ENCODE data around the gene MYL7. TPM values are rescaled to one million over a fixed set of nuclear protein-coding genes. Genes with fewer than 3 reads are reported as not detected.

MYL7 gene
- total and polyA plus RNA-seq, 3 experiments from 2014 or later, result not detected

DNA sequence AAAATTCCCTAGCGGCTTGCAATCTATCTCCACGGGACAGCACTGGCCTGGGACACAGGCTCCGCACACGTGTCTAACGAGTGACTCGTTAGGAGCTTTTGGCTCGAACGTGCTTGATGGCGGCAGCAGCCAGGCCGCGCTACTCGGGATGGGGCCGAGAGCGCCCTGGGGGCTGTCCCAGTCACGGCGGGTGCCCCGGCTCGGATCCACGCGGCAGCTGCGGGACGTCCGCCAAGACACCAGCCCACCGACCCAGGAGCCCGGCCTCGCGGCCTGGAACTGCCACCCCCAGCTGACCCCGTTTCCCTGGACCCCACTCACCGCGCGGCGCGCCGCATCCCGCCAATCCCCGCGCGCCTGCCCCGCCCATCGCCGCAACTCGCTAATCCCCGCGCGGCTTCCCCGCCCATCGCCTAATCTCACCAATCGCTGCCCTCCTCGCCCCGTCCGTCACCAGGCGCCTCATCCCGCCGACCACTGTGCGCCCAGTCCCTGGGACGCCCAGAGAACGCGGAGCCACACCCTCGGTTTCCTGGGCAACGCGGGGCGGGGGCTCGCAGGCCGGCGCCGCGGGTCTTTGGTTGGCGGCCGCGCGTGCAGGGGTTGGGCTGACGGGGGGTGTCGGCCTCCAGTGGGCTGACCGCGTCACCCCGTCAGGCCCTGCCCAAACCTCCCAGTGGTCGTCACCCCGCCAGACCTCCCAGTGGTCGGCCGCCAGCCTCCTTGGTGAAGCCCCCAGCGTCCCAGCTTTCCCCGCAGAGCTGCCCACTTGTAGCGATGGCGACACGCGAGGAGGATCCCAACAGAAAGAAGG lies 17.7 kb downstream of the MYL7 start, which contains the start of gene POLD2:
Gene POLD2 (minus strand): TSS at position 359 of the 814 bp plus-strand sequence. CDS start 1,495 bp downstream, outside the sequence.
- H3K27ac ChIP-seq (ENCODE audit: low read depth, low read length), result peak within 1 kb of the TSS; percentile 83
- ChIA-PET CTCF (interaction anchor here (0.7 to 1.1 kb wide), 4 partner anchors 12 to 104 kb away, joined by 3 read pairs; no protein-coding TSS in a partner anchor), POLR2A (interaction anchor here (1.1 to 2.0 kb wide), 2 partner anchors 42 to 78 kb away, joined by 3 to 6 read pairs; no protein-coding TSS in a partner anchor)
- Mint-ChIP-seq H3K9me3 (no peaks in the 10 kb centered on the region), H3K27ac (peak within 1 kb of the TSS; percentile 78 to 99 (median 90)), H3K36me3 (peaks cover 0 to 35% (median 4%) of the 10 kb centered on the region in 3 donors), H3K4me3 (peak within 1 kb of the TSS; percentile 87 to 96 (median 92)), H3K4me1 (peaks cover 20 to 52% (median 28%) of the 10 kb centered on the region in 3 donors), H3K27me3 (no peaks in the 10 kb centered on the region)
- H3K4me1 ChIP-seq (ENCODE audit: insufficient read depth, low read length), result peaks cover 15% of the 10 kb centered on the region
- peak; percentile 96 to 98 (median 96) for DNase-seq
- peak within 1 kb of the TSS; percentile 93 for H3K4me3 ChIP-seq (ENCODE audit: low read length)
- H3K9me3 ChIP-seq (ENCODE audit: low read length), result no peaks in the 10 kb centered on the region
- H3K27me3 ChIP-seq (ENCODE audit: insufficient read depth, low read length, poor library complexity, severe bottlenecking), result no peaks in the 10 kb centered on the region
- no peaks in the 10 kb centered on the region for H3K36me3 ChIP-seq (ENCODE audit: insufficient read depth, low read length)

DNA sequence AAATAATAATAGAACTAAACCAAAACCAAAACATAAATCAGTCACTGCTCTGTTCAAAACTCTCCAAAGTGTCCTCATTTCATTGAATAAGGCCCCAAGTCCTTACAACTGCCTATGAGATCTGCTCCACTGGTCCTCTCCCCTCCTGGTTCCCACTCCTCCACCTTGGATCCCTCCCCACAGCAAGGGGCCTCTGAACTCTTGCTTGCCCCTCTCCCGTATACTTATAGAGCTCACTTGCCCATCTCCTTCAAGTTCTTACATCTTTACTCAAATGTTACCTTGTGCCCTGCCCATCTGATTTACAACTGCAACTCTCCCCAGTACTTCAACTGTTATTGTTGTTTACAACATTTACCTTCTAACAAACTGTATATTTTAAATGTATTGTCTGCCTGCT lies 18.6 kb downstream of the MYL7 start:
- Histone ChIP-seq H3K4me3 (ENCODE audit: low read length) (peak overlapping the region; percentile 93), H3K27ac (ENCODE audit: low read depth, low read length) (peak overlapping the region; percentile 83), H3K4me1 (ENCODE audit: insufficient read depth, low read length) (peaks cover 15% of the 10 kb centered on the region), H3K27me3 (ENCODE audit: insufficient read depth, low read length, poor library complexity, severe bottlenecking) (no peaks in the 10 kb centered on the region), H3K36me3 (ENCODE audit: insufficient read depth, low read length) (no peaks in the 10 kb centered on the region), H3K9me3 (ENCODE audit: low read length) (no peaks in the 10 kb centered on the region)
- no peaks in the 10 kb centered on the region for H3K27me3 Mint-ChIP-seq
- DNase-seq, result no peak
- H3K9me3 Mint-ChIP-seq, result no peaks in the 10 kb centered on the region
- H3K27ac Mint-ChIP-seq, result peak overlapping the region in 7 of 8 donors; percentile 73 to 99 (median 86)
- peak overlapping the region; percentile 87 to 96 (median 92) for H3K4me3 Mint-ChIP-seq
- CTCF ChIA-PET, result interaction anchor here (0.8 to 1.0 kb wide), 3 partner anchors 29 to 41 kb away, joined by 3 read pairs; no protein-coding TSS in a partner anchor
- POLR2A ChIA-PET, result interaction anchor here (1.1 to 2.0 kb wide), 2 partner anchors 41 to 79 kb away, joined by 3 to 6 read pairs; no protein-coding TSS in a partner anchor
- peaks cover 20 to 56% (median 28%) of the 10 kb centered on the region in 3 donors for H3K4me1 Mint-ChIP-seq
- H3K36me3 Mint-ChIP-seq, result peaks cover 0 to 43% (median 2%) of the 10 kb centered on the region in 3 donors

DNA sequence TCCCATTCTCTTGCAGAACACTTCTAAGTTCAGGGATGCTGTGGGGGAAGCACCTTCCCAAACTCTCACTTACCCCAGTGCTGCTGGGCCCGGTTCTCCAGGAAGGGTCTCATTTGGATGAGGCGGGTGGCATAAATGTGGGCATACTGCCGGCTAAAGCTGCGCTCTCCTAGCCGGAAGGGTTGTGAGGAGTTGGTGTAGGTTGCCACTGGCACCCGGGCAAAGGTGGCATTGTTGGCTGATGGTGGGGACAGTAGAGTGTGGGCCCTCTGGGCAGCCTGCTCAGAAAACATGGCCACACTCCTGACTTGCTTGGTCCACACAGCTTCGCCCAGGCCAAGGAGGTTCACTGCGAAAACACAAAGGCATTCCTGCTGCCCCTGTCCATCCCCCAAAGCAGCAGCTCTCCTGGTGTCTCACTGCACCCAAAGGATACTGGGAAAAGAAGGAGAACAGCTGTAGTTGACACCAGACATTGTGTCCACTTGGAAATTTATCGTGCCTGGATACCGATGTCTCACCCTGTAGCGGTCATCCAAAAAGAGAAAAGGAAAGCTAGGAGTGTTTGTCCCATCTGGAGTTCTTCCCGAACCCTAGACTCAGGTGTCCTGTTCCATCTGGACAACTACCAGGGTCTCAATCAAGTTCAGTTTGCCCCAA lies 19.2 kb downstream of the MYL7 start:
- Histone ChIP-seq H3K27me3 (ENCODE audit: insufficient read depth, low read length, poor library complexity, severe bottlenecking) (no peaks in the 10 kb centered on the region), H3K9me3 (ENCODE audit: low read length) (no peaks in the 10 kb centered on the region), H3K4me1 (ENCODE audit: insufficient read depth, low read length) (peaks cover 15% of the 10 kb centered on the region), H3K27ac (ENCODE audit: low read depth, low read length) (no peak overlapping the region), H3K36me3 (ENCODE audit: insufficient read depth, low read length) (no peaks in the 10 kb centered on the region), H3K4me3 (ENCODE audit: low read length) (peak overlapping the region; percentile 6)
- ChIA-PET POLR2A (interaction anchor here (2.0 kb wide), 1 partner anchor 41 kb away, joined by 6 read pairs; no protein-coding TSS in a partner anchor), CTCF (interaction anchor here (1.0 kb wide), 1 partner anchor 40 kb away, joined by 3 read pairs; no protein-coding TSS in a partner anchor)
- H3K36me3 Mint-ChIP-seq, result peaks cover 0 to 50% (median 2%) of the 10 kb centered on the region in 3 donors
- no peaks in the 10 kb centered on the region for H3K27me3 Mint-ChIP-seq
- peak overlapping the region in 3 of 8 donors; percentile 7 to 88 (median 86) for H3K27ac Mint-ChIP-seq
- DNase-seq, result no peak
- H3K4me3 Mint-ChIP-seq, result peak overlapping the region in 4 of 7 donors; percentile 1 to 96 (median 94)
- no peaks in the 10 kb centered on the region for H3K9me3 Mint-ChIP-seq
- peaks cover 20 to 56% (median 28%) of the 10 kb centered on the region in 3 donors for H3K4me1 Mint-ChIP-seq

DNA sequence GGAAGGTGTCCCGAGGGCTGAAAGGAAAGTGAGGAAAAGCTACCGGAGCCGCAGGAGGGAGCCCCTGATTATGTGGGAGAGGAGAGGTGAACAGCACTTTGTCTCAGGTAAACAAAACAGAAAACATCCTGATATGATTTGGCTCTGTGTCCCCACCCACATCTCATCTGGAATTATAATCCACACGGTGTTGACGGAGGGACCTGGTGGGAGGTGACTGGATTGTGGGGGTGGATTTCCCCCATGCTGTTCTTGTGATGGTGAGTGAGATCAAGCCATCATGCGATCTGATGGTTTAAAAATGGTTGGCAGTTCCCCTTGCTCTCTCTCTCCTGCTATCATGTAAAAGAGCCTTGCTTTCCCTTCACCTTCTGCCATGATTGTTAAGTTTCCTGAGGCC lies 20.7 kb downstream of the MYL7 start:
- Histone ChIP-seq H3K27me3 (ENCODE audit: insufficient read depth, low read length, poor library complexity, severe bottlenecking) (no peaks in the 10 kb centered on the region), H3K4me1 (ENCODE audit: insufficient read depth, low read length) (peaks cover 15% of the 10 kb centered on the region), H3K36me3 (ENCODE audit: insufficient read depth, low read length) (no peaks in the 10 kb centered on the region), H3K9me3 (ENCODE audit: low read length) (no peaks in the 10 kb centered on the region), H3K4me3 (ENCODE audit: low read length) (no peak overlapping the region), H3K27ac (ENCODE audit: low read depth, low read length) (no peak overlapping the region)
- peaks cover 0 to 64% (median 4%) of the 10 kb centered on the region in 3 donors for H3K36me3 Mint-ChIP-seq
- no peaks in the 10 kb centered on the region for H3K9me3 Mint-ChIP-seq
- H3K27me3 Mint-ChIP-seq, result no peaks in the 10 kb centered on the region
- peak overlapping the region in 3 of 8 donors; percentile 39 to 73 (median 60) for H3K27ac Mint-ChIP-seq
- ChIA-PET POLR2A (no interaction called here), CTCF (no interaction called here)
- H3K4me1 Mint-ChIP-seq, result peaks cover 20 to 56% (median 28%) of the 10 kb centered on the region in 3 donors
- DNase-seq, result no peak
- H3K4me3 Mint-ChIP-seq, result no peak overlapping the region

DNA sequence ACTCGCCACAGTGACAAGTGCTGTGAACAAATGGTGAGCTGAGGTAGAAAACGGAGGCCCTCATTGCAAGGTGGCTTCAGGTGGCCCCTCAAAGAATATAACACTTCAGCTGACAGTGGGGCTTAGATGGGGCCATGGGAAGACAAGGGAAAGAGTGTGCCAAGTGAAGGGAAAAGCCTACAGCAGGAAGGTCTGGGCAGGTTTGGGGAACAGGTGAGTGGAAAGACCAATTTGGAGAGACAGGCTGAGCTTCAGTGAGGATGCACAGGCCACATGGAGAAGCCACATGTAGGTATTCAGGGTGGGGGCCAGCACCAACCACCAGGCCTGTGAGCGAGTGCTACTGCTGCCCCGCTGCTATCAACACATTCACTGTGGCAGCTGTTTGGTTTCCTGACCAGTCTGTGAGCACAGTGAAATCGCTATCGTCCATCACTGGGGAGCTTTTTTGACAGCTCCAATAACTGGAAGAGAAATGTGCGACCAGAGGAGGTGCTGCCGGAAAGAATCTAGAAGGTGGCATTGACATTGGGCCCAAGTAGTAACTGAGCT lies 21.2 kb downstream of the MYL7 start:
- Mint-ChIP-seq H3K9me3 (no peaks in the 10 kb centered on the region), H3K27me3 (no peaks in the 10 kb centered on the region), H3K27ac (peak overlapping the region in 2 of 8 donors; percentile 52 to 73), H3K4me3 (peak overlapping the region in 1 of 7 donors; percentile 8), H3K4me1 (peaks cover 20 to 56% (median 28%) of the 10 kb centered on the region in 3 donors), H3K36me3 (peaks cover 0 to 69% (median 4%) of the 10 kb centered on the region in 3 donors)
- ChIA-PET CTCF (no interaction called here), POLR2A (no interaction called here)
- no peak overlapping the region for H3K4me3 ChIP-seq (ENCODE audit: low read length)
- H3K4me1 ChIP-seq (ENCODE audit: insufficient read depth, low read length), result peaks cover 15% of the 10 kb centered on the region
- H3K27me3 ChIP-seq (ENCODE audit: insufficient read depth, low read length, poor library complexity, severe bottlenecking), result no peaks in the 10 kb centered on the region
- H3K36me3 ChIP-seq (ENCODE audit: insufficient read depth, low read length), result no peaks in the 10 kb centered on the region
- no peak for DNase-seq
- H3K9me3 ChIP-seq (ENCODE audit: low read length), result no peaks in the 10 kb centered on the region
- no peak overlapping the region for H3K27ac ChIP-seq (ENCODE audit: low read depth, low read length)

DNA sequence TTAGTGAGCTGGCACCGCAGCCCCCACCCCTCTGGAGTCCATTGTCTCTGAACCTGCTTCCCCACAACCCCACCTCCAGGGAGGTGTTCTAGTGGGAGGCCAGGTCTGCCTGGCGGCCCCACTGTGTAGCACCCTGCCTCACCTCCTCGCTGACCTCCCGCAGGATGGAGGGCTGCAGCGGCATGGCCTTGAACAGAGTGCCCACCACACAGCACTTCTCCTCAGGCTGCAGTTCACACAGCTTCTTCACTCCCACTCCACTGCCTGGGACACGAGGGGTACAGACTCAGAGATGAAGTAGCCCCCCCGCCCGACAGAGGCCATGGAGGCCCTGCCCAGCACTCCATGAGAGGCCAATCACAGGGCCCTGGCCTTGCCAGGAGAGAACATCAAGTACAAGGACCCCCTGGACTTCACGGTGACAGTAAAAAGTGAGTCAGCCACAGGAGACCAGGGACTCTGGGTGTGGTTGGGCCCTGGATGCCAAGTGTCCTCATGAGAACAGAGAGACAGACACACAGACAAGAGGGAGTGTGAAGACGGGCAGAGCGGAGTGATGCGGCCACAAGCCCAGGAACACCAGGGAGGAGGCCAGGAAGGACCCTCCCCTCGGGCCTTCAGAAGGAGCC lies 23.2 kb downstream of the MYL7 start:
- Histone ChIP-seq H3K27ac (ENCODE audit: low read depth, low read length) (no peak overlapping the region), H3K36me3 (ENCODE audit: insufficient read depth, low read length) (peaks cover 4% of the 10 kb centered on the region), H3K4me1 (ENCODE audit: insufficient read depth, low read length) (peaks cover 9% of the 10 kb centered on the region), H3K27me3 (ENCODE audit: insufficient read depth, low read length, poor library complexity, severe bottlenecking) (no peaks in the 10 kb centered on the region), H3K4me3 (ENCODE audit: low read length) (no peak overlapping the region), H3K9me3 (ENCODE audit: low read length) (no peaks in the 10 kb centered on the region)
- Mint-ChIP-seq H3K4me3 (no peak overlapping the region), H3K36me3 (peaks cover 0 to 75% (median 6%) of the 10 kb centered on the region in 3 donors), H3K9me3 (no peaks in the 10 kb centered on the region), H3K27me3 (no peaks in the 10 kb centered on the region), H3K4me1 (peaks cover 16 to 43% (median 21%) of the 10 kb centered on the region in 3 donors), H3K27ac (peak overlapping the region in 1 of 8 donors; percentile 66)
- no peak for DNase-seq
- POLR2A ChIA-PET, result no interaction called here
- CTCF ChIA-PET, result no interaction called here

DNA sequence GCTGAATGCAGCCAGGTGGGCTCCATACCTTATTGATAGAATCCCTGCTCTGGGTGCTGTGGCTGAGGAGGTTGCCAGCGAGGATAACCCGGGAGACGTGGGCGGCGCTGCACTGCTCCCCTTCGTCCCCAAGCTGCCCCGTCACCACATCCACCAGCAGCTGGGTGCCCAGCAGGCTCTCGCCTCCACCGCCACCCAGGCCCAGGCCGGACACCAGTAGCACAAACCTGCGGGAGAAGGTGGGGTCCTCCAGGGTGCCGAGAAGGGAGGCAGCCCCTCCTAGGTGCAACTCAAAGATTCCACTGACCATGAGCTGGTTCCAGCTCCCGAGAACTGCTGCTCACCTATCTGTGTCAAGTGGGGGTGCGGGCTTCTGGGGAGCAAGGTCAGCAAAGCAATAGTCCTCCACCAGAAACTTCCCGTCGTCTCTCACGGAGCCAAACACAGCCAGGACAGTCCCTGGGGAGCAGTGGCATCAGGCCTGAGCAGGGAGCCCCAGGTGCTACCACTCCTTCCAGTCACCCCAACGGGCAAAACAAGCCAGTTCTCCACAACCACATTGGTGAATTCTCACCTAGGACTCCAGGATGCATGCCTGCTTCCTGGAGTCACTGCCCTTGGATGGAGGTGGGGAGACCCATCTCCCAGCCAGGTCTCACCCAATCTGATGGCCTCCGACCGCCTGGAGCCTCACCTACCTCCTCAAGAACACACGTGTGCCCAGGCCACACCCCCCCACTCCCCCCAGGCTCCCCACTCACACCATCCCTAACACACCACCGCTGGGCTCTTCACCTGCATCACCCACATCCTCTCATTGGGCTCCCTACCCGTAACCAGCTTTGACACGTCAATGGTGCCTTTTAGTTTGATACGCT lies 24.1 kb downstream of the MYL7 start:
- no peak for DNase-seq
- Histone ChIP-seq H3K36me3 (ENCODE audit: insufficient read depth, low read length) (peaks cover 4% of the 10 kb centered on the region), H3K27me3 (ENCODE audit: insufficient read depth, low read length, poor library complexity, severe bottlenecking) (no peaks in the 10 kb centered on the region), H3K4me3 (ENCODE audit: low read length) (no peak overlapping the region), H3K4me1 (ENCODE audit: insufficient read depth, low read length) (peaks cover under 1% of the 10 kb centered on the region), H3K9me3 (ENCODE audit: low read length) (no peaks in the 10 kb centered on the region), H3K27ac (ENCODE audit: low read depth, low read length) (no peak overlapping the region)
- ChIA-PET CTCF (interaction anchor here (1.1 kb wide), 1 partner anchor 12 kb away, joined by 3 read pairs; no protein-coding TSS in a partner anchor), POLR2A (no interaction called here)
- no peak overlapping the region for H3K4me3 Mint-ChIP-seq
- no peaks in the 10 kb centered on the region for H3K27me3 Mint-ChIP-seq
- peak overlapping the region in 1 of 8 donors; percentile 66 for H3K27ac Mint-ChIP-seq
- H3K36me3 Mint-ChIP-seq, result peaks cover 0 to 72% (median 6%) of the 10 kb centered on the region in 3 donors
- H3K9me3 Mint-ChIP-seq, result no peaks in the 10 kb centered on the region
- H3K4me1 Mint-ChIP-seq, result peaks cover 8 to 35% (median 12%) of the 10 kb centered on the region in 3 donors

Data from CD8-positive, alpha-beta memory T cell (primary cell).